B cell (primary cell): ENCODE measurements around the gene TSSK1B.

ENCODE experiments used
- CTCF ChIP-seq: fragments of 200-600 bp; IDR thresholded peaks from one replicate; pipeline ENCODE4 v1.8.0; 2022; ENCODE audit warnings: antibody characterized with exemption, mild to moderate bottlenecking
- EZH2 ChIP-seq: IDR thresholded peaks from 2 replicates; pipeline ENCODE4 v1.6.1; 2012; ENCODE audit warnings: borderline replicate concordance, low read depth, mild to moderate bottlenecking, moderate library complexity, low read length; ENCODE audit not compliant: insufficient read depth, poor library complexity, severe bottlenecking

GRCh38 chr5:113452941-113453340 lies 18.2 kb upstream of the TSSK1B start:
- TF ChIP-seq CTCF (no peak), EZH2 (no peak)
